ENCODE measurements around the gene SLC2A13. TPM values are rescaled to one million over a fixed set of nuclear protein-coding genes. Genes with fewer than 3 reads are reported as not detected.
"Not testable (repeated sequence)": the region's sequence is repeated elsewhere in the genome, so short reads cannot be mapped to it uniquely, and the experiment has no call there.

Gene SLC2A13
- total RNA-seq, 2 donors from 2014 or later: 14.5 to 20.0 TPM

- H3K4me3 ChIP-seq: no peak overlapping the region
- DNase-seq (ENCODE audit: low spot score) (no peak), ATAC-seq (ENCODE audit: insufficient number of reproducible peaks, low FRiP score, low read depth) (no peak)
- H3K9me3 ChIP-seq: no peaks in the 10 kb centered on the region
- H3K36me3 ChIP-seq: no peaks in the 10 kb centered on the region
- no peaks in the 10 kb centered on the region for H3K27me3 ChIP-seq (replicated peaks; ENCODE audit: insufficient read depth)
- TF ChIP-seq CTCF (IDR thresholded peaks at IDR 0.05): no peak
- H3K27ac ChIP-seq: no peak overlapping the region
- H3K4me1 ChIP-seq (ENCODE audit: control insufficient read depth in 1 of 2, low read depth in 2 of 2): no peaks in the 10 kb centered on the region
These were observed 312.9 kb downstream of the SLC2A13 start for GRCh38 chr12:39792938-39793337.

DNA sequence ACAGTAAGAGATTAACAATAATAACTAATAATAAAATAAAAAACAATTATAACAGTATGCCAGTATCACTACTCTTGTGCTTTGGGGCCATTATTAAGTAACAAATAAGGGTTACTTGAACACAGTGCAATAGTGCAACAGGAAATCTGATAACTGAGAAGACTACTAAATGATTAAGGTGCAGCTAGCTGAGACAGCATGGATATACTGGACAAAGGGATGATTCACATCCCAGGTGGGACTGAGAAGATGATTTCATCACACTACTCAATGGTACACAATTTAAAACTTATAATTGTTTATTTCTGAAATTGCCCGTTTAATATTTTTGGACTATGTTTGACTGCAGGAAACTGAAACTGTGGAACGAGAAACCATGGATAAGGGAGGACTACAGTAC lies 317.6 kb downstream of the SLC2A13 start:
- no peaks in the 10 kb centered on the region for H3K27me3 ChIP-seq (replicated peaks; ENCODE audit: insufficient read depth)
- no peak overlapping the region for H3K27ac ChIP-seq
- no peak for DNase-seq (ENCODE audit: low spot score)
- H3K9me3 ChIP-seq: no peaks in the 10 kb centered on the region
- H3K36me3 ChIP-seq: no peaks in the 10 kb centered on the region
- no peaks in the 10 kb centered on the region for H3K4me1 ChIP-seq (ENCODE audit: control insufficient read depth in 1 of 2, low read depth in 2 of 2)
- no peak overlapping the region for H3K4me3 ChIP-seq
- ATAC-seq (ENCODE audit: insufficient number of reproducible peaks, low FRiP score, low read depth): no peak
- TF ChIP-seq CTCF (IDR thresholded peaks at IDR 0.05): no peak

DNA sequence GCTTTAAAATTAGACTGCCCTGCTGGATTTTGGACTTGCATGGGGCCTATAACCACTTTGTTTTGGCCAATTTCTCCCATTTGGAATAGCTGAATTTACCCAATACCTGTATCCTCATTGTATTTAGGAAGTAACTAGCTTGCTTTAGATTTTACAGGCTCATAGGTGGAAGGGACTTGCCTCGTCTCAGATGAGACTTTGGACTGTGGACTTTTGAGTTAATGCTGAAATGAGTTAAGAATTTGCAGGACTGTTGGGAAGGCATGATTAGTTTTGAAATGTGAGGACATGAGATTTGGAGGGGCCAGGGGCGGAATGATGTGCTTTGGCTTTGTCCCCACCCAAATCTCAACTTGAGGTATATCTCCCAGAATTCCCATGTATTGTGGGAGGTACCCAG lies 320.1 kb downstream of the SLC2A13 start:
- not testable (repeated sequence) for ATAC-seq (ENCODE audit: insufficient number of reproducible peaks, low FRiP score, low read depth)

GRCh38 chr12:39782026-39782545 lies 323.8 kb downstream of the SLC2A13 start:
- Histone ChIP-seq H3K36me3 (no peaks in the 10 kb centered on the region), H3K9me3 (no peaks in the 10 kb centered on the region), H3K4me3 (no peak overlapping the region), H3K27ac (no peak overlapping the region), H3K4me1 (ENCODE audit: control insufficient read depth in 1 of 2, low read depth in 2 of 2) (no peaks in the 10 kb centered on the region), H3K27me3 (replicated peaks; ENCODE audit: insufficient read depth) (no peaks in the 10 kb centered on the region)
- DNase-seq (ENCODE audit: low spot score) (no peak), ATAC-seq (ENCODE audit: insufficient number of reproducible peaks, low FRiP score, low read depth) (no peak)
- no peak for TF ChIP-seq CTCF (IDR thresholded peaks at IDR 0.05)

More for the DNA sequence above, 320.1 kb downstream of the SLC2A13 start:
- H3K4me3 ChIP-seq; H3K9me3 ChIP-seq; H3K4me1 ChIP-seq (ENCODE audit: control insufficient read depth in 1 of 2, low read depth in 2 of 2); DNase-seq (ENCODE audit: low spot score); H3K27ac ChIP-seq; H3K36me3 ChIP-seq; H3K27me3 ChIP-seq (replicated peaks; ENCODE audit: insufficient read depth): not testable (repeated sequence)

DNA sequence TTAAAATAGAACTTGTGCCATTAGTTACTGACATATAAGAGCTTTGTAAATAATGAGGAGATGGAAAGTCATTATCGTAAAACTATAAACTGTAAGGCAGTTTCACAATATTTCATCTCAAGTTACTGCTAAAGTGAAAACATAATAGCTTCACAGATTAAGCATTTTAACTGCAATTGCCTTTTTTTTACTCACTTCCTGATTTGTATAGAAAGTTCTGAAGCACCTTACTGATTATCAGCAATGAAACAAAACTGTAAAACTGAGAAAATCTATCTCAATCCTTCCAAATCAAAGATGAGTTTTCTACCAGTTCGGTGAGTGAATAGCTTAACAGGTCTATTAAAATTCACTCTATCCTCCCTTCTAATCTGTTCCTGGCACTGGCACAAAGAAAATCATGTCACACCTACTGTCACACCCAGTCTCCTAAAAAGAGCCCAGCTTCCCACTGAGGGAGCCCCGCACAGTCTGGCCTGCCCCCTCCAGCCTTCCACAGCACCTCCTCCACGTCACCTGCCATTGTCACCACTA lies 324.9 kb downstream of the SLC2A13 start:
- H3K27ac ChIP-seq: no peak overlapping the region
- H3K4me1 ChIP-seq (ENCODE audit: control insufficient read depth in 1 of 2, low read depth in 2 of 2): no peaks in the 10 kb centered on the region
- DNase-seq (ENCODE audit: low spot score) (no peak), ATAC-seq (ENCODE audit: insufficient number of reproducible peaks, low FRiP score, low read depth) (no peak)
- H3K27me3 ChIP-seq (replicated peaks; ENCODE audit: insufficient read depth): no peaks in the 10 kb centered on the region
- H3K36me3 ChIP-seq: no peaks in the 10 kb centered on the region
- no peaks in the 10 kb centered on the region for H3K9me3 ChIP-seq
- no peak for TF ChIP-seq CTCF (IDR thresholded peaks at IDR 0.05)
- H3K4me3 ChIP-seq: no peak overlapping the region

DNA sequence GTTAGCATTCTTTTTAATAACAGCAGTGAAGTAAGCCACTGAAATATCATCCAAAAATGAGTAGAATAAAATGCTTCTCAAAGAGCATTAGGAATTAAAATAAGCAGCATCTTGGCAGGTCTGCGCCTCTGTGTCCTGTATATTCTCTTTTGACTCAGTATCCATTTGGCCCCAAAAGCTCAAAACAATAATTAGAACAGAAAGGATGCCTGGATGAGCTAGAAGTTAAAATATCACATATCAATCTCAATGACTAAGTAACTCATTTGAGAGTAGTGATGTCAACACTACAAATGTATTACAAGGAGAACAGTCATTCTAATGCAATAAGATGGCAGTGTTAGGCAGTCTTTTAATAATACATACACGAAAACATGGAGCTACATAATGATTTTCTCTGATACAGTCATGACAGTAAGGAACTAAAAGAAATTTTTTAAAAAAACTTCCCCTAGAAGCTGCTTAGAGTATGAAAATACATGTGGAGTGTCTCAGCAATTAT lies 325.4 kb downstream of the SLC2A13 start:
- H3K27ac ChIP-seq: no peak overlapping the region
- ATAC-seq (ENCODE audit: insufficient number of reproducible peaks, low FRiP score, low read depth): no peak
- no peak for DNase-seq (ENCODE audit: low spot score)
- H3K36me3 ChIP-seq: no peaks in the 10 kb centered on the region
- TF ChIP-seq CTCF (IDR thresholded peaks at IDR 0.05): no peak
- no peaks in the 10 kb centered on the region for H3K27me3 ChIP-seq (replicated peaks; ENCODE audit: insufficient read depth)
- H3K4me1 ChIP-seq (ENCODE audit: control insufficient read depth in 1 of 2, low read depth in 2 of 2): no peaks in the 10 kb centered on the region
- H3K4me3 ChIP-seq: no peak overlapping the region
- H3K9me3 ChIP-seq: no peaks in the 10 kb centered on the region

All from thoracic aorta (tissue), 2 donors.